Endothelial cell (in vitro differentiated cells): ENCODE results near the gene TSSK6. TPM values are rescaled to one million over a fixed set of nuclear protein-coding genes. Genes with fewer than 3 reads are reported as not detected.

ENCODE experiments used
- DNase-seq: peaks from one replicate; pipeline ENCODE4 v3.0.0; 2021; ENCODE audit warnings: low spot score
- H3K27ac Mint-ChIP-seq: one replicate; pipeline ENCODE4 v1.8.0; 2021; ENCODE audit warnings: mixed read lengths, inconsistent platforms; ENCODE audit not compliant: unreplicated experiment
- H3K27me3 Mint-ChIP-seq: one replicate; pipeline ENCODE4 v1.8.0; 2021; ENCODE audit warnings: mild to moderate bottlenecking, moderate library complexity, mixed read lengths, inconsistent platforms; ENCODE audit not compliant: unreplicated experiment
- H3K36me3 Mint-ChIP-seq: one replicate; pipeline ENCODE4 v1.8.0; 2021; ENCODE audit warnings: mild to moderate bottlenecking, low read depth, mixed read lengths, inconsistent platforms; ENCODE audit not compliant: unreplicated experiment
- H3K4me1 Mint-ChIP-seq: one replicate; pipeline ENCODE4 v1.8.0; 2021; ENCODE audit warnings: mild to moderate bottlenecking, mixed read lengths, inconsistent platforms; ENCODE audit not compliant: unreplicated experiment
- H3K4me3 Mint-ChIP-seq: one replicate; pipeline ENCODE4 v1.8.0; 2021; ENCODE audit warnings: mild to moderate bottlenecking, mixed read lengths, inconsistent platforms; ENCODE audit not compliant: unreplicated experiment
- H3K9me3 Mint-ChIP-seq: one replicate; pipeline ENCODE4 v1.8.0; 2021; ENCODE audit warnings: mixed read lengths, inconsistent platforms; ENCODE audit not compliant: unreplicated experiment
- total RNA-seq: library from RNA; stranded (reverse); fragmentation: NEBNext Ultra II Directional; extraction: Animal tissue kit (Norgen Biotek cat#: 25700); gene quantifications from one replicate; pipeline ENCODE4 v1.2.1, GENCODE V29; 2021; ENCODE audit not compliant: unreplicated experiment
- TF ChIP-seq, protein P1 (sequence below): fragments of 200-600 bp; sonication (generic); IDR thresholded peaks from one replicate; pipeline ENCODE4 v1.5.0; 2021; ENCODE audit warnings: antibody characterized with exemption; ENCODE audit not compliant: unreplicated experiment

TSSK6 gene
- total RNA-seq, 1 donor from 2014 or later: 2.7 TPM

DNA sequence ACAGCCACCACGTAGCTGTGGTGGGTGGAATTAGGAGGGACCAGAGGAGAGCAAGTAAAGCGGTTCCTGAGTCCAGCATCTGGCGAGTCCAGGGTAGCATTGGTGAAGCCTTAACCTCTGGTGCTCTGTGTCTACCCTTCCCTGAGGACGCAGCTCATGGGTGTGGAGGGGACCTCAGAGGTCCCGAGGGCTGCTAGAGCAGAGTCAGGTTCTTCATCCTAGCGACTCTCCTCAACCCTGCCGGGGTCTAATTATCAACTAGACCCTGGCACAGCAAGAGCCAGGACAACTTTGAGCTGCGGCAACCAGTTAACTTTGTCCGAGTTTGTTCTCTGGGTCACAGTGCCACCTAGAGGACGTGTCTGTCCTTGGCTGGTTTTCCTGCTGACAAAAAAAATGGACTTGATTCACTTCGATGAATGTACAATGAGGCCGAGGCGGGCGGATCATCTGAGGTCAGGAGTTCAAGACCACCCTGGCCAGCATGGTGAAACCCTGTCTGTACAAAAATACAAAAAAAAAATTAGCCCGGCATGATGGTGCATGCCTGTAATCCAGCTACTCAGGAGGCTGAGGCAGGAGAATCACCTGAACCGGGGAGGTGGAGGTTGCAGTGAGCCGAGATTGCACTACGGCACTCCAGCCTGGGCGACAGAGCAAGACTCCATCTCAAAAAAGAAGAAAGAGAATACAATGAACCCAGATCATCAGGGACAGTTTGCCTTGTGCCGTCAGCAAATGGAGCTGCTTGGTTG is 25.0 kb downstream of the TSSK6 start:
- H3K4me3 Mint-ChIP-seq: peak overlapping the region; percentile 25
- peak; percentile 80 for DNase-seq
- TF ChIP-seq, protein P1, sequence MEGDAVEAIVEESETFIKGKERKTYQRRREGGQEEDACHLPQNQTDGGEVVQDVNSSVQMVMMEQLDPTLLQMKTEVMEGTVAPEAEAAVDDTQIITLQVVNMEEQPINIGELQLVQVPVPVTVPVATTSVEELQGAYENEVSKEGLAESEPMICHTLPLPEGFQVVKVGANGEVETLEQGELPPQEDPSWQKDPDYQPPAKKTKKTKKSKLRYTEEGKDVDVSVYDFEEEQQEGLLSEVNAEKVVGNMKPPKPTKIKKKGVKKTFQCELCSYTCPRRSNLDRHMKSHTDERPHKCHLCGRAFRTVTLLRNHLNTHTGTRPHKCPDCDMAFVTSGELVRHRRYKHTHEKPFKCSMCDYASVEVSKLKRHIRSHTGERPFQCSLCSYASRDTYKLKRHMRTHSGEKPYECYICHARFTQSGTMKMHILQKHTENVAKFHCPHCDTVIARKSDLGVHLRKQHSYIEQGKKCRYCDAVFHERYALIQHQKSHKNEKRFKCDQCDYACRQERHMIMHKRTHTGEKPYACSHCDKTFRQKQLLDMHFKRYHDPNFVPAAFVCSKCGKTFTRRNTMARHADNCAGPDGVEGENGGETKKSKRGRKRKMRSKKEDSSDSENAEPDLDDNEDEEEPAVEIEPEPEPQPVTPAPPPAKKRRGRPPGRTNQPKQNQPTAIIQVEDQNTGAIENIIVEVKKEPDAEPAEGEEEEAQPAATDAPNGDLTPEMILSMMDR: peak; percentile 91
- peak overlapping the region; percentile 94 for H3K27ac Mint-ChIP-seq
- no peaks in the 10 kb centered on the region for H3K9me3 Mint-ChIP-seq
- peaks cover 23% of the 10 kb centered on the region for H3K4me1 Mint-ChIP-seq
- H3K27me3 Mint-ChIP-seq: peaks cover 18% of the 10 kb centered on the region
- H3K36me3 Mint-ChIP-seq: peaks cover 12% of the 10 kb centered on the region

DNA sequence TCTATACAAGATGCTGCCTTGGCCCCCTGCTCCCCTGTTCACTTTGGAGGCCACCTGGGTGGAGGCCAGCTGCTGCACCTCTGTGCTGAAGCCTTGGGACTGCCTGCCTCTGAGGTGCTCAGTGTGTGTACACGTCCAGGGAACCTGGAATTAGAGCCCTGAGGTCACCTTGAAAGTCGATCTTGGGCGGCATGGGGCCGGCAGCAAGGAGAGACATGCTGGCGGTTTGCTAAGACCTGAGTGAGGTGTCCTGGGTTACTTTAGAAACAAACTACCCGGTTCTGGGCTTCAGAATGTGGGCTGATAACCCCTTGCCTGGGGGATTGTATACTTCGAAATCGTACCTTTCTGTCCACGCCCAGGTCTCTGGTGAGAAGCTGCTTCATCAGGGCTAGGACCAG is 25.5 kb downstream of the TSSK6 start:
- H3K4me1 Mint-ChIP-seq: peaks cover 23% of the 10 kb centered on the region
- no peak for DNase-seq
- no peak overlapping the region for H3K4me3 Mint-ChIP-seq
- peaks cover 10% of the 10 kb centered on the region for H3K36me3 Mint-ChIP-seq
- peaks cover 18% of the 10 kb centered on the region for H3K27me3 Mint-ChIP-seq
- H3K9me3 Mint-ChIP-seq: no peaks in the 10 kb centered on the region
- TF ChIP-seq, protein P1: no peak
- peak overlapping the region; percentile 94 for H3K27ac Mint-ChIP-seq

DNA sequence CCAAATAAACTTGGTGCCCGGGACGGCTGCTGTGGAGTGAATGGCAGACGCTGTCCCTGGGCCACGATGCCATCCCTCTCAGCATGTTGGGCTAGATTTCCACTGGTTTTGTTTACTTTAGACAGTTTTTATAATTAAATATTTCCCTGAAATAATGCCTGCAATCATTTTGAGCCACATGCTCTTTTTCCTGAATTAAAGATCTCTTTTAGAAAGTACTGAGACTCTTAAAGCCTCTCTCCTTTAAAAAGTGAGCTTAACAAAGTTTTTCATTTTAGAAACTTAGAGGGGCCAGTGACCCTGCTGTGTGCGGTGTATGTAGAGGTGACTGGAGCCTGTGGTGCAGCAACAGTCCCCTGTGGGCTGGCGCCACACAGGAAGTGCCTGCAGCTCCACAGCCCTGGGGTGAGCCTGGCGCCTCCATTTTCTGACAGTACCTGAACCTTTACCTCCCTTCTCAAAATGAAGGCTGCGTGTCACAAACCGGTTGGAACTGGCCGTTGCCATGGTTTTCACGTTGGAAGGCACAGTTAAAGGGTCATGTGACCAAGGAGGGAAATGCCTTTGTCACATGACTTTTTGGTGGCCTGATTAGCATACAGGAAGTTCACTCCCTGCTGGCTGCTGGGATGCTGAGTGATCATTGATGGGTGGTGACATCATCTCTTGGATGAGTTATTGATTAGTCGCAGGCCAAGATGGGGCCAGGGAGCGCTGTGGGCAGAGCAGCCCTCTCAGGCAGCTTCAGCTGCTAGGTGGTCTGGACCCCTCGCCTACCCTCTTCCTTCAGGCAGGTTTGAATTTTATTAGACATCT is 26.3 kb downstream of the TSSK6 start:
- H3K4me1 Mint-ChIP-seq: peaks cover 23% of the 10 kb centered on the region
- TF ChIP-seq, protein P1: no peak
- H3K27me3 Mint-ChIP-seq: peaks cover 17% of the 10 kb centered on the region
- peak overlapping the region; percentile 94 for H3K27ac Mint-ChIP-seq
- H3K36me3 Mint-ChIP-seq: peaks cover 6% of the 10 kb centered on the region
- peak; percentile 68 for DNase-seq
- no peak overlapping the region for H3K4me3 Mint-ChIP-seq
- H3K9me3 Mint-ChIP-seq: no peaks in the 10 kb centered on the region

DNA sequence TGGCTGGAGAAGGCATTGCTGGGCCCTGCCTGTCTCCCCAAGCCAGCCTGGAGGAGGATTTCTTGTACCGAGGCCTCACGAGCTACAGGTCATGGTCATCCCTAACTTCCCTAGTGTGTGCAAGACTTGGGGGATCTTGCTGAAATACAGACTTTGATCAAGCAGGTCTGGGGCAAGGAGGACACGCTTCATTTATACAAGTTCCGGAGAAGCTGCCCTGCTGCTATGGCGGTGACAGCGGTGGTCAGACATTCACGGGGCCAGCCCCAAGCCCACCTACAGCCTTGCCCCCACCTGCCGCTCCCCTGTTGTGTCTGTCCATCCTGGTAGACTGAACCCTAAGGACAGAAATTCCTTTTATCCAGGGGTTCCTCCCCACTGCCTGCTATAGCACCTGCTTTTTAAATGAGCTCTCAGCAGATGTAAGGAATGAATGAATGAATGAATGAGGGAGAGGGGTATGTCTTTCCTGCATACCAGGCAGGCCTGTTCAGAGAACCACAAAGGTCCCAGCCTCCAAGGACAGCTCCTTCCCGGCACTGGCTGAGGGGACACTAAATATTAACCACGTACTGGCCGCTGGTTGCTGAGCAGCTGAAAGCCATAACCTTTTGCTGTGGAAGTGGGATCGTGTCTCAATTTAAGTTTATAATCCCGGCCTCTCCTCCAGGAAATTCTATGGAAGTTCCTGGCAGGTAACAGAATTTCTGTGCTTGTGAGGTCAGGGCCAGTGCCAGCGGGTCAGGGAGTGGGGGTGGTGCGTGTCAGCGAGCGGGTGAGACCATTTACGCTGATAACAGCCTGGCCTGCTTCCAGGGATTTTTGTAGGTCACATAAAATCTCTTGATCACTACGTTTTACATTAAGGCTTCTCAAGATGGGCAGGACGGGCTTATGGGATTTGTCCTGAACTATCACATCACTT is 27.1 kb downstream of the TSSK6 start:
- peak overlapping the region; percentile 94 for H3K27ac Mint-ChIP-seq
- peaks cover 23% of the 10 kb centered on the region for H3K4me1 Mint-ChIP-seq
- TF ChIP-seq, protein P1: no peak
- peaks cover 6% of the 10 kb centered on the region for H3K36me3 Mint-ChIP-seq
- peak overlapping the region; percentile 21 for H3K4me3 Mint-ChIP-seq
- DNase-seq: no peak
- no peaks in the 10 kb centered on the region for H3K9me3 Mint-ChIP-seq
- peaks cover 16% of the 10 kb centered on the region for H3K27me3 Mint-ChIP-seq
